GM12878 (cell line): ENCODE results near the gene CABYR. TPM values are rescaled to one million over a fixed set of nuclear protein-coding genes. Genes with fewer than 3 reads are reported as not detected.

Source experiments
- ATAC-seq: fragments of 200-7000 bp; cut with Tn5 transposase; 3 replicates; pipeline ENCODE4 v1.9.1; 2020; ENCODE audit warnings: mild to moderate bottlenecking, moderate library complexity
- BruUV-seq: library from RNA; stranded (reverse); fragments of 400-500 nt; replicated peaks from 2 replicates; lab custom pipeline; 2021; lab: Mats Ljungman, UMichigan
- CTCF ChIA-PET: fragments of 300-600 bp; sonication (Branson Sonifier 250); formaldehyde crosslinking; extraction: SDS; loops from one replicate; lab custom pipeline; 2021; ENCODE audit warnings: inconsistent platforms; lab: Yijun Ruan, JAX
- POLR2A ChIA-PET: fragments of 350-600 bp; formaldehyde crosslinking; extraction: SDS; loops from one replicate; lab custom pipeline; 2021; ENCODE audit warnings: inconsistent platforms; lab: Charles Lee
- RAD21 ChIA-PET: fragments of 300-600 bp; sonication (Branson Sonifier 250); formaldehyde crosslinking; loops from one replicate; lab custom pipeline; 2023; ENCODE audit warnings: antibody characterized with exemption; ENCODE audit not compliant: unreplicated experiment; lab: Charles Lee
- SMC1A ChIA-PET: fragments of 300-600 bp; sonication (Branson Sonifier 250); formaldehyde crosslinking; loops from one replicate; lab custom pipeline; 2023; ENCODE audit not compliant: unreplicated experiment, uncharacterized antibody; lab: Charles Lee
- DNase-seq: peaks from one replicate; pipeline ENCODE4 v3.0.0-alpha.2; 2011; ENCODE audit warnings: low read depth, low spot score
- FAIRE-seq: peaks from 3 replicates; lab custom pipeline; 2011; peaks lifted over from hg19 to GRCh38; lab: Jason Lieb, UNC
- H2AFZ ChIP-seq: 2 replicates; pipeline ENCODE4 v1.6.0; 2011; ENCODE audit warnings: low read depth, low read length, control low read depth; ENCODE audit not compliant: control insufficient read depth
- H3K27ac ChIP-seq: 2 replicates; pipeline ENCODE4 v1.5.1; 2011; ENCODE audit warnings: control low read depth; ENCODE audit not compliant: control insufficient read depth, insufficient read depth
- H3K27me3 ChIP-seq, 2 experiments: replicated peaks in 1 of 2; 2 replicates each; pipeline versions ENCODE4 v1.6.0 to v1.6.1; 2011; ENCODE audit warnings: low read length in 1 of 2; ENCODE audit not compliant: control insufficient read depth in 2 of 2, insufficient read depth in 2 of 2
- H3K36me3 ChIP-seq, 2 experiments: 2 replicates each; pipeline ENCODE4 v1.5.1; 2011; ENCODE audit warnings: low read length in 1 of 2; ENCODE audit not compliant: control insufficient read depth in 2 of 2, insufficient read depth in 2 of 2
- H3K4me1 ChIP-seq: 2 replicates; pipeline ENCODE4 v1.6.1; 2011; ENCODE audit warnings: mild to moderate bottlenecking, low read length, moderate library complexity, mixed read lengths; ENCODE audit not compliant: control insufficient read depth, insufficient read depth
- H3K4me2 ChIP-seq: 2 replicates; pipeline ENCODE4 v1.6.0; 2011; ENCODE audit warnings: control low read depth; ENCODE audit not compliant: control insufficient read depth, insufficient read depth
- H3K4me3 ChIP-seq: fragments of 200-600 bp; sonication (generic); 2 replicates; pipeline ENCODE4 v1.5.1; 2016
- H3K79me2 ChIP-seq: 2 replicates; pipeline ENCODE4 v1.6.0; 2011; ENCODE audit warnings: low read length; ENCODE audit not compliant: control insufficient read depth, insufficient read depth
- H3K9ac ChIP-seq: 2 replicates; pipeline ENCODE4 v1.8.0; 2011; ENCODE audit warnings: low read length, control low read depth, mixed read lengths; ENCODE audit not compliant: control insufficient read depth, insufficient read depth
- H3K9me3 ChIP-seq: replicated peaks from 3 replicates; pipeline ENCODE4 v1.5.1; 2011; ENCODE audit warnings: mild to moderate bottlenecking, low read length; ENCODE audit not compliant: control insufficient read depth, insufficient read depth
- H4K20me1 ChIP-seq: 2 replicates; pipeline ENCODE4 v1.6.0; 2011; ENCODE audit not compliant: control insufficient read depth, insufficient read depth
- CEBPB ChIP-seq, 2 experiments: fragments of 150-350 bp in 1 of 2; IDR thresholded peaks; 2 replicates each; pipeline ENCODE4 v1.6.1; 2012 to 2014; ENCODE audit warnings: low read depth in 2 of 2, low read length in 2 of 2, borderline replicate concordance in 1 of 2, inconsistent platforms in 1 of 2
- CHD2 ChIP-seq: IDR thresholded peaks from 2 replicates; pipeline ENCODE4 v1.6.1; 2011; ENCODE audit warnings: low read depth, low read length, improper control_type of control experiment, borderline replicate concordance
- EED ChIP-seq: sonication (generic); IDR thresholded peaks from 2 replicates; pipeline ENCODE4 v1.6.1; 2016; ENCODE audit warnings: antibody characterized with exemption, low read depth
- EP300 ChIP-seq, 2 experiments: fragments of 150-350 bp in 1 of 2; IDR thresholded peaks; 2 replicates each; pipeline ENCODE4 v1.6.1; 2011 to 2012; ENCODE audit warnings: low read depth in 2 of 2, low read length in 2 of 2, borderline replicate concordance in 1 of 2, improper control_type of control experiment in 1 of 2, inconsistent platforms in 1 of 2; ENCODE audit not compliant: control insufficient read depth in 1 of 2
- FOXM1 ChIP-seq: IDR thresholded peaks from 2 replicates; pipeline ENCODE4 v1.6.1; 2012; ENCODE audit warnings: low read depth, mild to moderate bottlenecking, inconsistent platforms, low read length, moderate library complexity
- NR2C2 ChIP-seq: IDR thresholded peaks from 2 replicates; pipeline ENCODE4 v1.6.1; 2011; ENCODE audit warnings: borderline replicate concordance, low read depth; ENCODE audit not compliant: control insufficient read depth, insufficient read length
- PKNOX1 ChIP-seq: fragments of 450-650 bp; IDR thresholded peaks from 2 replicates; pipeline ENCODE4 v1.6.1; 2016; ENCODE audit warnings: mild to moderate bottlenecking
- SIN3A ChIP-seq: IDR thresholded peaks from 2 replicates; pipeline ENCODE4 v1.6.1; 2012; ENCODE audit warnings: low read depth, low read length, improper control_type of control experiment
- WRNIP1 ChIP-seq: IDR thresholded peaks from 2 replicates; pipeline ENCODE4 v1.6.1; 2011; ENCODE audit warnings: low read depth, low read length, improper control_type of control experiment, borderline replicate concordance
- YY1 ChIP-seq: IDR thresholded peaks from 2 replicates; pipeline ENCODE4 v1.6.1; 2011; ENCODE audit warnings: low read depth, mild to moderate bottlenecking, low read length
- ZBTB4 ChIP-seq: fragments of 450-650 bp; formaldehyde crosslinking; IDR thresholded peaks from 2 replicates; pipeline ENCODE4 v1.4.0; 2022; ENCODE audit warnings: mild to moderate bottlenecking, moderate library complexity
- ZNF384 ChIP-seq: IDR thresholded peaks from 2 replicates; pipeline ENCODE4 v1.6.1; 2012; ENCODE audit warnings: low read depth, mild to moderate bottlenecking, low read length, improper control_type of control experiment, borderline replicate concordance
- ZNF687 ChIP-seq: fragments of 450-650 bp; IDR thresholded peaks from 2 replicates; pipeline ENCODE4 v1.6.1; 2017; ENCODE audit warnings: mild to moderate bottlenecking, moderate library complexity
- WGBS: methylation state at CpG from one replicate; pipeline ENCODE4 v1.1.6; 2016; ENCODE audit warnings: low lambda C conversion rate; ENCODE audit not compliant: insufficient replicate concordance, insufficient coverage; ENCODE audit errors: missing lambda C conversion rate; 5-methylcytosine and 5-hydroxymethylcytosine counted together
- in situ Hi-C: fragments of 300-500 bp; cut with MboI; formaldehyde crosslinking; loops from 9 replicates; pipeline ENCODE4 v1.14.3; 2018; ENCODE audit warnings: mixed read lengths
- intact Hi-C: fragments of 100-400 bp; cut with micrococcal nuclease; formaldehyde crosslinking; loops from one replicate; pipeline ENCODE4 v1.14.2; 2022; ENCODE audit not compliant: unreplicated experiment
- polyA plus RNA-seq, 11 experiments: library from polyadenylated mRNA; depleted of rRNA in 4 of 11; unstranded in 6 of 11; stranded (reverse) in 5 of 11; fragments of >200 nt; fragmentation: Nextera tagmentation in 4 of 11; fragmentation: Illumina TruSeq in 1 of 11; extraction: Ambion mirVana in 4 of 11; extraction: Trizol in 1 of 11; gene quantifications; 1 replicate in 1 of 11; 2 replicates in 10 of 11; pipeline versions ENCODE4 v1.2.1 to v1.2.3, GENCODE V29; 2011 to 2016; ENCODE audit warnings: inconsistent platforms in 2 of 11, missing spikeins in 2 of 11, low read depth in 1 of 11
- total RNA-seq, 4 experiments: library from RNA; depleted of rRNA in 3 of 4; stranded (reverse); fragments of >200 nt in 3 of 4; fragmentation: Illumina TruSeq in 1 of 4; extraction: Trizol in 1 of 4; gene quantifications; 2 replicates each; pipeline versions ENCODE4 v1.2.1 to v1.2.3, GENCODE V29; 2013 to 2021

The CABYR gene
- total and polyA plus RNA-seq, 10 of the 15 experiments (the other 5 are each of a cell fraction or from before 2014, with no cell fraction given) = 0.29 to 2.8 (median 1.7) TPM

GRCh38 chr18:24103320-24104021 lies 35.4 kb upstream of the CABYR start (continued):
- TF ChIP-seq ZNF687 = no peak
- no peak for TF ChIP-seq ZNF384
- no peak for TF ChIP-seq EP300 (IDR thresholded peaks at IDR 0.05; ENCODE audit: borderline replicate concordance in 1 of 2, control insufficient read depth in 1 of 2, low read depth in 2 of 2, low read length in 2 of 2)
- TF ChIP-seq SIN3A = no peak
- no peak for TF ChIP-seq YY1
- TF ChIP-seq WRNIP1 = no peak

- in situ Hi-C loops (no loop called here), intact Hi-C loops (no loop called here)
- Histone ChIP-seq H4K20me1 (no peaks in the 10 kb centered on the region), H3K4me1 (no peaks in the 10 kb centered on the region), H3K27me3 (no peaks in the 10 kb centered on the region), H3K4me3 (no peak overlapping the region), H3K27ac (no peak overlapping the region), H3K9ac (no peak overlapping the region), H2AFZ (no peak overlapping the region), H3K9me3 (no peaks in the 10 kb centered on the region), H3K4me2 (no peak overlapping the region), H3K36me3 (peaks cover 2 to 4% of the 10 kb centered on the region in 2 experiments; a peak in 3 of 4 replicates), H3K79me2 (no peaks in the 10 kb centered on the region)
- ChIA-PET SMC1A (interaction anchor here (1.1 kb wide), 1 partner anchor 15 kb away, joined by 4 read pairs; no protein-coding TSS in a partner anchor), CTCF (interaction anchor here (0.7 kb wide), 1 partner anchor 201 kb away, joined by 3 read pairs; no protein-coding TSS in a partner anchor), POLR2A (interaction anchor here (0.7 kb wide), 1 partner anchor 158 kb away, joined by 4 read pairs; no protein-coding TSS in a partner anchor), RAD21 (no interaction called here)
- FAIRE-seq (no peak), DNase-seq (no peak), ATAC-seq (no peak)
- no TSS peak for BruUV-seq
- WGBS = 85% methylated on average over 4 of the region's 4 CpGs
- TF ChIP-seq PKNOX1 = no peak
- TF ChIP-seq EP300 (IDR thresholded peaks at IDR 0.05; ENCODE audit: borderline replicate concordance in 1 of 2, control insufficient read depth in 1 of 2, low read depth in 2 of 2, low read length in 2 of 2) = no peak
- no peak for TF ChIP-seq CEBPB (IDR thresholded peaks at IDR 0.05; ENCODE audit: borderline replicate concordance in 1 of 2, low read depth in 2 of 2, low read length in 2 of 2)
- no peak for TF ChIP-seq EED
- TF ChIP-seq ZBTB4 = no peak
- TF ChIP-seq FOXM1 = no peak
- TF ChIP-seq NR2C2 = no peak
- TF ChIP-seq CHD2 = no peak
Measured at GRCh38 chr18:24104486-24104885, 34.4 kb upstream of the CABYR start.
